GM21367 (cell line): ENCODE results near the gene TMEM178B.

Experiments
- ATAC-seq: cut with Tn5 transposase; IDR thresholded peaks from one replicate; pipeline ENCODE4 v1.9.1; 2021; ENCODE audit not compliant: unreplicated experiment

TMEM178B gene

DNA sequence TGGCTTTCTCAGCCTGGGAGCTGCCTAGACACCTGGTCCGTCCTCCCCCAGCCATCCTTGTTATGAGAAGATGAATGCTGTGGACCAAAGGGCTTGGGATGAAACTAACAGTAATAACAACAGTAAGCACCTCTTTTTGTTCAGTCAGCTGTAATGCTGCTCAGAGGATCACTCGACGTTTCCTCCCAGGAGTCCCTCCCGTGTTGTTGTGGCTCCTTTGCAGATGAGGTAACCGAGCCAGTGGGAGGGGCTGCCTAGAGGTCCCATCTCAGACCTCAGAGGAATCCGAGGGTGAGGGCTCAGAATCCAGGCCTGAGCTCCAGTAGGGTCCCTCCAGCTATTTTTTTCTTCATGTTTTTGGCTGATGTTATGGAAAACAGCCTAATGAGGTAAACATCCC lies 145.1 kb downstream of the TMEM178B start:
- no peak for ATAC-seq

GRCh38 chr7:141220263-141220880 lies 146.5 kb downstream of the TMEM178B start:
- no peak for ATAC-seq

- ATAC-seq = no peak
Measured at GRCh38 chr7:141221007-141221612, 147.2 kb downstream of the TMEM178B start.

GRCh38 chr7:141225916-141226618 lies 152.2 kb downstream of the TMEM178B start:
- ATAC-seq = no peak

GRCh38 chr7:141227454-141227853 lies 153.6 kb downstream of the TMEM178B start:
- no peak for ATAC-seq

GRCh38 chr7:141228482-141228881 lies 154.6 kb downstream of the TMEM178B start:
- ATAC-seq = no peak

DNA sequence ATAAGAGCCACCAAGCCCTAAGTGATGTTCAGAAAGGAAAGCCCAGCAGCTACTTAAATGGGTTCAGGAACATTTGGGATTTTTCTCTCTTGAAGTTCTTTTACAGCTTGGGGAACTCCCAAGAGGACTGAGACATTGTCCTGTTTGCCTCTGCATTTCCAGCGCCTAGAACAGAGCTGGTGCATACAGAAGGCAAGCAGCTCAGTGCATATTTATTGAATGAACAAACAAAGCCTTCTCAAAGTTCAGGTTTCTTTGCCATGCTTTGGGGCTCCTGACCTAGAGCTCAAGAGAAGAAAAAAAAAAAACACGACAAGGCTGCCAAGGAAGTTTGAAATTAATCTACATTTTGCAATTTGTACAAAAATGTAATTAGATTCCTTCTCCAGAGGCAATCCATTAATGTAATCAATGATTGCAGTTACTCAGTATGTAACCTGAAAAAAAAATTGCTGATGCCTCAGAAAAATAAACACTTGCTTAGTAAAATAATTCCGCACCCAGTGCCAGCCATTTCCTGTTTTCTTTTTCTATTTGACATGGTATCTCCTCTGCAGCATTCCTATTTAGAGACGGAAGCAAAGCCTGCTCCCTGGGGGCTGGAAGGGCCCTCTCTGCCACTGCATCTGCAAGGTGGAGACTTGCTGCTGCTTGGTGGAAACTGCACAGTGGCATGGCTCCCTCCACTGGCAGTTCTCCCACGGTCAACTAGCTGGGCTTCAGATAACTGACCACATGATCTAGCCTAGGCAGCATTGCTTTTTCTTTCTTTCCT lies 157.3 kb downstream of the TMEM178B start:
- no peak for ATAC-seq

DNA sequence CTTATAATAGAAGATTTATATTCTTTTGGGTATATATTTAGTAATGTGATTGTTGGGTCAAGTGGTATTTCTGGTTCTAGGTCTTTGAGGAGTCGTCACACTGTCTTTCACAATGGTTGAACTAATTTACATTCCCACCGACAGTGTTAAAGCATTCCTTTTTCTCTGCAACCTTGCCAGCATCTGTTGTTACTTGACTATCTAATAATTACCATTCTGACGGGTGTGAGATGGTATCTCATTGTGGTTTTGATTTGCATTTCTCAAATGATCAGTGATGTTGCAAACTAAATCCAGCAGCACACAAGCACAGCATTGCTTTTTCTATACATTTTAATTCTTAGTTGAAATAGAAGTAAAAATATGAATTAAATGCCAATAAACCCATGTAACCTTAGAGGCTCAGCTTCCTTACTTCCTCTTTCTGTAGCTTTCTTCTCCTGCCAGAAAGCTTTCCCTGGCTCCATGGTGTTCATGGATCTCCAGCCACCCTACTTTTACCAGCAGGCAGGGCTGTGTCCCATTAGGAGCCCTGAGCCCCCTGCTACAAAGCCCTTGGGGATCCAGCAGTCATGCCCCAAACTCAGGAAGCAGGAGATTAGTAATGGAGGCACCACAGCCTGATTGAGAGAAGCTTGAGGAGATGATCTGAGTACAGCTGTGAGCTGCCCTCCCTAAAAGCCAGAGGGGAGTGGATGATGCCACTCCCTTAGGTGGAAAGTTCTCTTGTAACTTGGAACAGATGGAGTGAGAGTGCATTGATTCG lies 158.6 kb downstream of the TMEM178B start:
- ATAC-seq = no peak

- no peak for ATAC-seq
Measured at GRCh38 chr7:141234335-141235105, 160.7 kb downstream of the TMEM178B start.

DNA sequence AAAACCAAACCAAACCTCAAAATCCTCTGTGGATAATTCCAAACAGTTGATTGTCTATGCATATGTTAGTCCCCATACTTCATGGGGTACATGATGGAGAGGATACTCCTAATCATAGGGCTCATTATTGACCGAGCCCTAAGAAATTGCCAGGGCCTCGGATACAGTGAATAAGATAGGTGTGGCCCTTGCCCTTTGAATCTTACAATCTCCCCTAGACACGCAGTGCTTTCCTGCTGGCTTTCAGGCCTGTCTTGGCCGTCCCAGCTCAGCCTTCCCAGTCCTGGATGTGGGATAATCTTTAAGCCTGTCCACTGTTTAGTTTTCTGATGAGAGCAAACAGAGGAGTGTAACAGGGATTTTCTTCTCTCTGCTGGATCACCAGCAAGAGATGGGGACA lies 161.8 kb downstream of the TMEM178B start:
- ATAC-seq = no peak

- no peak for ATAC-seq
Measured at GRCh38 chr7:141238596-141239243, 164.9 kb downstream of the TMEM178B start.

- ATAC-seq = no peak
Measured at GRCh38 chr7:141239661-141240060, 165.8 kb downstream of the TMEM178B start.

DNA sequence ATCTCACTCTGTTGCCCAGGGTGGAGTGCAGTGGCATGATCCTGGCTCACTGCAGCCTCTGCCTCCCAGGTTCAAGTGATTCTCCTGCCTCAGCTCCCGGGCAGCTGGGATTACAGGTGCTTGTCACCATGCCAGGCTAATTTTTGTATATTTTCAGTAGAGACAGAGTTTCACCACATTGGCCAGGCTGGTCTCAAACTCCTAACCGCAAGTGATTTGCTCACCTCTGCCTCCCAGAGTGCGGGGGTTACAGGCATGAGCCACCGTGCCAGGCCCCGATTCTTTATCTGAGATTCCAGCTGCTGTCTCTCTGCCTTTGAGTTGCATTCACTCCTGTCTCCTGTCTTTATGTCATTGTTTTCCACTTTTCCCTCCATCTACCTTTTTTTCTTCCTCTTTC lies 168.7 kb downstream of the TMEM178B start:
- ATAC-seq = no peak

GRCh38 chr7:141243368-141243767 lies 169.5 kb downstream of the TMEM178B start:
- ATAC-seq = no peak

- ATAC-seq = no peak
Measured at GRCh38 chr7:141244435-141244834, 170.6 kb downstream of the TMEM178B start.

DNA sequence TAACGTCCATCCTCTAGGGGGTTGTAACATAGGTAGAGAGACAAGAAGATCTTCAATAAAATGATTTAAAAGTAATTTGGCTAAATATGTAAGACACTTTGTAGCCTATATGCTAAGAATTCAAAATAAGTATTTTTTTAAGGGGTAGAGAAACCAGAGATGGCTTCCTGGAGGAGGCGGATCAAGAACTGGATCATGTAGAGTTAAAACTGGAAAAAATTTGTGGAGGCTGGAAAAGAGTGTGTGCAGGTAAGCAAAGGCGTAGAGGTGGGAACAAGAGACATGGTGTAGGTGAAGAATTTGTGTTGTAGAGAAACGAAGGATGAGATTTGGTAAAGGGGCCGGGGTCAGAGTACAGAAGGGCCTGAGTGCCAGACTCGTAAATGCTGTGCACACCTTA lies 172.6 kb downstream of the TMEM178B start:
- no peak for ATAC-seq

DNA sequence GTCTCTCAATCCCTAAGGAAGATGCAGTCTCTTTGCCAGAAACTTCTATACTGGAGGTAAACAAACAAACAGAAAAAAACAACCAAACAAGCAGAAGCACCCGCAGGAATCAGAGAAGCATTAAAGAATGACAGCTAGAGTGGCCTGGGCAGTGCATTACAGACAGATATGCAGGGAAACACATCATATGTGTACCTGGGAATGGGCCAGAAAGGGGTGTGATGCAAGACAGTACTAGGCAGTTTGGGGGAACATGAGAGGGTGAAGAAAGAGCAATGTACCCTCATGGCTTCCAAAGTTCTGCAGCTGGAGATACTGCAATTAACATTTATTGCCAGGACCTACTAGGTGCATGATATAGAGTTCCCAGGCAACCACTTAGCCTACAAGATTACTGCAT lies 177.3 kb downstream of the TMEM178B start:
- no peak for ATAC-seq

- ATAC-seq = no peak
Measured at GRCh38 chr7:141251957-141252356, 178.1 kb downstream of the TMEM178B start.

GRCh38 chr7:141257597-141257996 lies 183.7 kb downstream of the TMEM178B start:
- ATAC-seq = no peak

- ATAC-seq = no peak
Measured at GRCh38 chr7:141258559-141258958, 184.7 kb downstream of the TMEM178B start.
